Measurements from ENCODE around the gene TM4SF4.

TM4SF4 gene, protein sequence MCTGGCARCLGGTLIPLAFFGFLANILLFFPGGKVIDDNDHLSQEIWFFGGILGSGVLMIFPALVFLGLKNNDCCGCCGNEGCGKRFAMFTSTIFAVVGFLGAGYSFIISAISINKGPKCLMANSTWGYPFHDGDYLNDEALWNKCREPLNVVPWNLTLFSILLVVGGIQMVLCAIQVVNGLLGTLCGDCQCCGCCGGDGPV

GRCh38 chr3:149474250-149474817 lies at the start of gene TM4SF4:
TM4SF4 (plus strand) TSS chr3:149474697; CDS start chr3:149474878, 181 bp downstream.
- no peaks in the 10 kb centered on the region for H3K36me3 Mint-ChIP-seq (ENCODE audit: low read depth)
- H3K27ac Mint-ChIP-seq: no peak within 1 kb of the TSS
- H3K4me3 Mint-ChIP-seq: no peak within 1 kb of the TSS
- peaks cover 10% of the 10 kb centered on the region for H3K27me3 Mint-ChIP-seq (ENCODE audit: low read depth)
- no peaks in the 10 kb centered on the region for H3K9me3 Mint-ChIP-seq
- DNase-seq (ENCODE audit: low spot score): no peak
- peaks cover 4% of the 10 kb centered on the region for H3K4me1 Mint-ChIP-seq (ENCODE audit: low read depth)

GRCh38 chr3:149424918-149425317 lies 49.6 kb upstream of the TM4SF4 start:
- Mint-ChIP-seq H3K9me3 (no peaks in the 10 kb centered on the region), H3K4me3 (no peak overlapping the region), H3K27me3 (ENCODE audit: low read depth) (peaks cover 8% of the 10 kb centered on the region), H3K27ac (no peak overlapping the region), H3K36me3 (ENCODE audit: low read depth) (no peaks in the 10 kb centered on the region), H3K4me1 (ENCODE audit: low read depth) (no peaks in the 10 kb centered on the region)
- DNase-seq (ENCODE audit: low spot score): no peak

DNA sequence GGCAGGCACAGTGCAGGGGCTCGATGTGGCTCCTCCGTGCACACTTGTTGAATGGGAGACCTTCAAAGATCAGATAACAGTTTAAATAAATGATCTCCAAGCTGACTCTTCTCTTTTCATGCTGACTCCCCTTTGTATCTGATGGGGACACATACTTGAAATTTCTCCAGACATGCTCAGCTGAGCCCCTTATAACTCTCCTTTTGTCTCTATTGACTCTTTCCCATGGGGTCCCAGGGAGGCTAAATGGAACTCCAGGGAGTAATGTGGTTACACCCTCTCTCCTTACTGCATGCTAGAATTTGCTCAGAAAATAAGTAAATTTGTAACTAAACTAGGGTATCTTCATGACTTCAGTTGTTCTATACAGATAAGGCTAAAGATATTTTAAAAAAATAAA lies 48.2 kb upstream of the TM4SF4 start:
- no peaks in the 10 kb centered on the region for H3K4me1 Mint-ChIP-seq (ENCODE audit: low read depth)
- no peak overlapping the region for H3K4me3 Mint-ChIP-seq
- no peaks in the 10 kb centered on the region for H3K36me3 Mint-ChIP-seq (ENCODE audit: low read depth)
- H3K27me3 Mint-ChIP-seq (ENCODE audit: low read depth): peaks cover 11% of the 10 kb centered on the region
- no peaks in the 10 kb centered on the region for H3K9me3 Mint-ChIP-seq
- no peak for DNase-seq (ENCODE audit: low spot score)
- H3K27ac Mint-ChIP-seq: no peak overlapping the region

- Mint-ChIP-seq H3K27ac (no peak overlapping the region), H3K4me1 (ENCODE audit: low read depth) (no peaks in the 10 kb centered on the region), H3K27me3 (ENCODE audit: low read depth) (peaks cover 8% of the 10 kb centered on the region), H3K4me3 (no peak overlapping the region), H3K9me3 (no peaks in the 10 kb centered on the region), H3K36me3 (ENCODE audit: low read depth) (no peaks in the 10 kb centered on the region)
- no peak for DNase-seq (ENCODE audit: low spot score)
These were observed 46.4 kb upstream of the TM4SF4 start for GRCh38 chr3:149428087-149428486.

DNA sequence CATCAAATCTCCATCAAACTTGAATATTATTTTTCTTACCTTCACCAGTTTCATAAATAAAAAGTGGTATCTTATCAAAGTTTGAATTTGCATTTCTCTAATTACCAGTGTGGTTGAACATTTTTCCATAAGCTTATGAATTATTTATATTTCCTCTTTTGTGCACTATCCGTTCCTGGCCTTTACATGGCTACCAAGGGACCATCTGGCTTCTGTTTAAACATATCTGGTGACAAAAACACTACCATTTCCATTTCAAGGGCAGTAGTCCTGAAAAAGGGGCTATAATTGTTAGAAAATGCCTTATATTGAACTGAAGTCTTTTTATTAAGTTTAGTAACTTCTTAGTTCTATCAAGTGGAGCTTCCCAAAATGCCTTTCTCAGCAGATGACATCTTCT lies 44.3 kb upstream of the TM4SF4 start:
- Mint-ChIP-seq H3K9me3 (no peaks in the 10 kb centered on the region), H3K4me3 (no peak overlapping the region), H3K27me3 (ENCODE audit: low read depth) (peaks cover 10% of the 10 kb centered on the region), H3K4me1 (ENCODE audit: low read depth) (no peaks in the 10 kb centered on the region), H3K27ac (no peak overlapping the region), H3K36me3 (ENCODE audit: low read depth) (no peaks in the 10 kb centered on the region)
- no peak for DNase-seq (ENCODE audit: low spot score)

GRCh38 chr3:149432149-149432548 lies 42.3 kb upstream of the TM4SF4 start:
- Mint-ChIP-seq H3K4me3 (no peak overlapping the region), H3K27ac (no peak overlapping the region), H3K36me3 (ENCODE audit: low read depth) (no peaks in the 10 kb centered on the region), H3K4me1 (ENCODE audit: low read depth) (no peaks in the 10 kb centered on the region), H3K9me3 (no peaks in the 10 kb centered on the region), H3K27me3 (ENCODE audit: low read depth) (peaks cover 11% of the 10 kb centered on the region)
- no peak for DNase-seq (ENCODE audit: low spot score)

GRCh38 chr3:149435996-149436885 lies 38.3 kb upstream of the TM4SF4 start:
- no peaks in the 10 kb centered on the region for H3K9me3 Mint-ChIP-seq
- H3K4me1 Mint-ChIP-seq (ENCODE audit: low read depth): no peaks in the 10 kb centered on the region
- H3K27ac Mint-ChIP-seq: no peak overlapping the region
- H3K27me3 Mint-ChIP-seq (ENCODE audit: low read depth): peaks cover 4% of the 10 kb centered on the region
- H3K4me3 Mint-ChIP-seq: no peak overlapping the region
- no peak for DNase-seq (ENCODE audit: low spot score)
- no peaks in the 10 kb centered on the region for H3K36me3 Mint-ChIP-seq (ENCODE audit: low read depth)

- no peaks in the 10 kb centered on the region for H3K36me3 Mint-ChIP-seq (ENCODE audit: low read depth)
These were observed 37.2 kb upstream of the TM4SF4 start for GRCh38 chr3:149437286-149437685.

GRCh38 chr3:149437710-149438109 lies 36.8 kb upstream of the TM4SF4 start:
- Mint-ChIP-seq H3K9me3 (no peaks in the 10 kb centered on the region), H3K27ac (no peak overlapping the region), H3K4me1 (ENCODE audit: low read depth) (no peaks in the 10 kb centered on the region), H3K4me3 (no peak overlapping the region), H3K27me3 (ENCODE audit: low read depth) (peaks cover 4% of the 10 kb centered on the region), H3K36me3 (ENCODE audit: low read depth) (no peaks in the 10 kb centered on the region)
- DNase-seq (ENCODE audit: low spot score): no peak

More at GRCh38 chr3:149437286-149437685, 37.2 kb upstream of the TM4SF4 start:
- no peaks in the 10 kb centered on the region for H3K9me3 Mint-ChIP-seq
- H3K4me1 Mint-ChIP-seq (ENCODE audit: low read depth): no peaks in the 10 kb centered on the region
- H3K27ac Mint-ChIP-seq: no peak overlapping the region
- no peak overlapping the region for H3K4me3 Mint-ChIP-seq
- peaks cover 4% of the 10 kb centered on the region for H3K27me3 Mint-ChIP-seq (ENCODE audit: low read depth)
- no peak for DNase-seq (ENCODE audit: low spot score)

GRCh38 chr3:149438981-149439380 lies 35.5 kb upstream of the TM4SF4 start:
- Mint-ChIP-seq H3K9me3 (no peaks in the 10 kb centered on the region), H3K4me1 (ENCODE audit: low read depth) (no peaks in the 10 kb centered on the region), H3K4me3 (no peak overlapping the region), H3K27ac (no peak overlapping the region), H3K36me3 (ENCODE audit: low read depth) (no peaks in the 10 kb centered on the region), H3K27me3 (ENCODE audit: low read depth) (peaks cover 7% of the 10 kb centered on the region)
- no peak for DNase-seq (ENCODE audit: low spot score)

DNA sequence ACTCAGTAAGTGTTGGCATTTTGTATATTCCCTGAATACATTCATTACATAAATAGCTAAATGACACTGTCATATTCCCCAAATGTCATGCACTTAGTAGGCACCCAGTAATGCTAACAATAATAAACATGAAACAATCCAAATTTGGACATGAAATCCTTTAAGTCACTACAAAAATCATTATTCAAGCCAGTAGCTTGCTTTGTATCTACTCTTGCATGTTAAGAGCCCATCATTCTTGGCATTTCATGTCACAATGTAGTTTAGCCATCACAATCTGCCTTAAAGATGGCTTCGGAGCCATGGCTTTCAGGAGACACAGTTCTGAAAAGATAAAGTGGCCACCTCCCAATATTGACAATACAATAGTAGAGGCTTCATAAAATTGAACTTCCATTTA lies 32.9 kb upstream of the TM4SF4 start:
- Mint-ChIP-seq H3K27me3 (ENCODE audit: low read depth) (peaks cover 3% of the 10 kb centered on the region), H3K27ac (no peak overlapping the region), H3K9me3 (no peaks in the 10 kb centered on the region), H3K4me1 (ENCODE audit: low read depth) (no peaks in the 10 kb centered on the region), H3K4me3 (no peak overlapping the region), H3K36me3 (ENCODE audit: low read depth) (no peaks in the 10 kb centered on the region)
- DNase-seq (ENCODE audit: low spot score): no peak

DNA sequence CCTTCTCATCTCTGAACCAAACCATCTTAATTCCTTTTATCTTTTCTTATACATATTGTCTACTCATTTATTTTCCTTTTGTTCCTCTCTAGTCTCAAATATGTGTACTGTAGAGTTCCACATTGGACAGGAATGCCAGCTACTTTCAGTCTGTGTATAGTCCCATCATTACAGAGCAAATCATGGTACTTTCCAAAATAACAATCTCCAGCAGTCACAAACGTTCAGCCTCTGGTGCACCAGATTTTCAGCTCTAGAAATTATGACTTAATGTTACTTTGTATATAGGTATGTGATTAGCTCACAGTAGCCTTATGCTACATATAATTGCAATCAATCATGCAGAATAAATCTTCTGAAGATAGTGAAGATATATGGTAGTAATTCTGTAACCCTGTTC lies 32.5 kb upstream of the TM4SF4 start:
- peaks cover 3% of the 10 kb centered on the region for H3K27me3 Mint-ChIP-seq (ENCODE audit: low read depth)
- H3K36me3 Mint-ChIP-seq (ENCODE audit: low read depth): no peaks in the 10 kb centered on the region
- no peak for DNase-seq (ENCODE audit: low spot score)
- H3K4me3 Mint-ChIP-seq: no peak overlapping the region
- H3K27ac Mint-ChIP-seq: no peak overlapping the region
- H3K4me1 Mint-ChIP-seq (ENCODE audit: low read depth): no peaks in the 10 kb centered on the region
- no peaks in the 10 kb centered on the region for H3K9me3 Mint-ChIP-seq

DNA sequence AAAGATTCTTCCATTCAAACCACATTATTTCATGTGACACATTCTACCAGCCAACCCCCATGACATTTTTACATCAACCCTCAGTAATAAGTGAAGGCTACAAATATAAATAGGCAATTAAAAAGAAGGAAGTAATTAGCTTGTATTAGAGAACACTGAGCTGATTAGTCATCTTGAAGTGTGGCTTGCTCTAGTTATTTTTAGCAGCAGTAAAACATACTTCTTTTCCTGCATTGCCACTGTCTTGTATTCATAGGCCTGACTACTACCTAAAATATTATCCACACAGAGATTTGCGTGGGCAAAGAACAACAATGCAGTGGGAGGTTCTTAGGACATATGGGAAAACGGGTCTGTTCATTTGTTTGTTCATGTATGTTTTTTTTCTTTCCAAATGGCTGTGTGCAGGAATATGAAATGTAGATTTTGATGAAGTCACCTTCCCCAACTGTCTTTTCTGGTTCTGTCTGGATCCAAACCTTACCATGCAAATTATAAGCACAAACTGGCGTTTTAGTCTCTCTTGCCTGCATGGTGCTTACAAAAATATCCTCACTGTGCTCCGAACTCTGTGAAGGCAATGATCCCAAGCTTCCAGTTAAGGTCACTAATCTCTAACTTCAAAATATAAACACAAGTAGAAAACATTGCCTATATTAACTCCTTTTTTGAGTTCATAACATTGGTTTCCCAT lies 31.5 kb upstream of the TM4SF4 start:
- Mint-ChIP-seq H3K4me3 (no peak overlapping the region), H3K27ac (no peak overlapping the region), H3K36me3 (ENCODE audit: low read depth) (no peaks in the 10 kb centered on the region), H3K27me3 (ENCODE audit: low read depth) (peaks cover 3% of the 10 kb centered on the region), H3K9me3 (no peaks in the 10 kb centered on the region), H3K4me1 (ENCODE audit: low read depth) (peaks cover 2% of the 10 kb centered on the region)
- no peak for DNase-seq (ENCODE audit: low spot score)

GRCh38 chr3:149443545-149443912 lies 31.0 kb upstream of the TM4SF4 start:
- H3K4me3 Mint-ChIP-seq: no peak overlapping the region
- H3K27ac Mint-ChIP-seq: no peak overlapping the region
- no peak for DNase-seq (ENCODE audit: low spot score)
- no peaks in the 10 kb centered on the region for H3K9me3 Mint-ChIP-seq
- no peaks in the 10 kb centered on the region for H3K36me3 Mint-ChIP-seq (ENCODE audit: low read depth)
- peaks cover 6% of the 10 kb centered on the region for H3K4me1 Mint-ChIP-seq (ENCODE audit: low read depth)
- H3K27me3 Mint-ChIP-seq (ENCODE audit: low read depth): peaks cover 3% of the 10 kb centered on the region
